ENCODE results near the gene PARP6. TPM values are rescaled to one million over a fixed set of nuclear protein-coding genes. Genes with fewer than 3 reads are reported as not detected.

Gene PARP6
- total RNA-seq, 2 donors from 2014 or later: 87.3 to 92.1 TPM

DNA sequence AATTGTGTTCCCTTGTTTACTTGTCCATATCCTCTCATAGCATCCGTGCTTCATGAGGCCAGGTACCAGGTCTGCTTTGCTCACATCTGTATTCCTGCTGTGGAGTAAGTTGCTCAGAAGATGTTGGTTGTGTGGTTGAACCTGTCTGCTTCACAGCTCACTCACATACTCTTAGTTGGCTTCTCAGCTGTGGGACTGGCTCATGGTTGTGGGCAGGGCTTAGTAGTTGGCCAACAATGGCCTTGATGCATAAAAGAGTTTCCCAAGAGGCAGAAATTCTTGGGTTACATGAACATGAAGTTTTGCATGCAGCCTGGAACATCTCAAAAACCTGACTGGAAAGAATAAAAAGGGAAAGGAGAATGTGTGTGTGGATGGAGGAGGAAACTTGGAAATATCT lies 30.6 kb upstream of the PARP6 start:
- peaks cover 36% of the 10 kb centered on the region for H3K27me3 Mint-ChIP-seq (ENCODE audit: insufficient read depth)
- H3K36me3 ChIP-seq (ENCODE audit: control insufficient read depth, insufficient read depth, low read length): no peaks in the 10 kb centered on the region
- 40% methylated on average over 1 of the region's 1 CpG; no CpG with 5 or more reads in 1 of the 2 experiments for WGBS, 2 experiments (ENCODE audit: insufficient coverage in 1 of 2, insufficient read length in 1 of 2)

DNA sequence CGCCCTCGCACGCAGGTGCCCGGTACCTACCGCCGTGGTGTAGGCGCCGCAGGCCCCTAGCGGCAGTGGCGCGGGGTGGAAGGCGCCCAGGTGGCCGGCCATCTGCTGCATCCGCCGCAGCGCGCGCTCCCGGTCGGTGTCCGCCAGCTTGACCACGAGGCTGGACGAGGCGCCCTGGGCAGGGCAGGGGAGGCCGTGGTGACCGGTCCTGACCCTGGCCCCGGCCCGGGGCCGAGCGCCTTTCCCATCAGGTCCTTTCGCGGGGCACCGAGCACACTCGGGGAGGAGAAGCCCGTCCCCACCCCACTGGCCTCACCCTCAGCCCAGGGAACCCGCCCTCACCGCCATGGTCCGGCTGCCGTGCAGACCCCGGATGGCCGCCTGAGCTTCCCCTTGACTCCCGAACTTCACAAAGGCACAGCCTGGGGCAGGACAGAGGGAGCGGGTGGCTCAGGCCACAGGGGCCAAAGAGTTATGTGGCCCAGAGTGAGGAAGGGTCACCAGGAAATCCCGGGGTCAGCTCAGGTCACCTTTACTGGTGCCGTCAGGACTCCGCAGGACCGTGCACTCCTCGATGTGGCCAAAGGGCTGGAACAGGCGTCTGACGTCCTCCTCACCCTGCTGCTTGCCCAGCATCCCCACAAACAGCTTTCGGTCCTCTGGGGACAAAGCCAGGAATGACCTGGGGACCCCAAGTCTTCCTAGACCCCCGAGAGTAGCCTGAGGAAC lies 17.4 kb upstream of the PARP6 start:
- no peak overlapping the region for H3K27ac Mint-ChIP-seq
- no peaks in the 10 kb centered on the region for H3K9me3 ChIP-seq (ENCODE audit: control insufficient read depth, low read length)
- no peak overlapping the region for H3K4me3 Mint-ChIP-seq
- WGBS, 2 experiments (ENCODE audit: insufficient coverage in 1 of 2, insufficient read length in 1 of 2): 93 to 96% methylated on average over 24 to 52 of the region's 52 CpGs
- H3K9ac ChIP-seq (ENCODE audit: extremely low read depth, low read length, poor library complexity, severe bottlenecking): no peak overlapping the region
- no peak for DNase-seq
- H3K27me3 ChIP-seq (ENCODE audit: control insufficient read depth, insufficient read depth, low read length, poor library complexity, severe bottlenecking): peaks cover 27% of the 10 kb centered on the region
- H3K36me3 ChIP-seq (ENCODE audit: control insufficient read depth, insufficient read depth, low read length): no peaks in the 10 kb centered on the region
- H3K4me1 ChIP-seq (ENCODE audit: control insufficient read depth, insufficient read depth, low read length): no peaks in the 10 kb centered on the region
- H3K27me3 Mint-ChIP-seq (ENCODE audit: insufficient read depth): peaks cover 35% of the 10 kb centered on the region
- H3K36me3 Mint-ChIP-seq (ENCODE audit: low read depth): no peaks in the 10 kb centered on the region
- no peaks in the 10 kb centered on the region for H3K9me3 Mint-ChIP-seq
- no peak overlapping the region for H3K4me3 ChIP-seq (ENCODE audit: low read length)
- TF ChIP-seq, protein P1, sequence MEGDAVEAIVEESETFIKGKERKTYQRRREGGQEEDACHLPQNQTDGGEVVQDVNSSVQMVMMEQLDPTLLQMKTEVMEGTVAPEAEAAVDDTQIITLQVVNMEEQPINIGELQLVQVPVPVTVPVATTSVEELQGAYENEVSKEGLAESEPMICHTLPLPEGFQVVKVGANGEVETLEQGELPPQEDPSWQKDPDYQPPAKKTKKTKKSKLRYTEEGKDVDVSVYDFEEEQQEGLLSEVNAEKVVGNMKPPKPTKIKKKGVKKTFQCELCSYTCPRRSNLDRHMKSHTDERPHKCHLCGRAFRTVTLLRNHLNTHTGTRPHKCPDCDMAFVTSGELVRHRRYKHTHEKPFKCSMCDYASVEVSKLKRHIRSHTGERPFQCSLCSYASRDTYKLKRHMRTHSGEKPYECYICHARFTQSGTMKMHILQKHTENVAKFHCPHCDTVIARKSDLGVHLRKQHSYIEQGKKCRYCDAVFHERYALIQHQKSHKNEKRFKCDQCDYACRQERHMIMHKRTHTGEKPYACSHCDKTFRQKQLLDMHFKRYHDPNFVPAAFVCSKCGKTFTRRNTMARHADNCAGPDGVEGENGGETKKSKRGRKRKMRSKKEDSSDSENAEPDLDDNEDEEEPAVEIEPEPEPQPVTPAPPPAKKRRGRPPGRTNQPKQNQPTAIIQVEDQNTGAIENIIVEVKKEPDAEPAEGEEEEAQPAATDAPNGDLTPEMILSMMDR (conservative IDR thresholded peaks at IDR 0.05): no peak
- H3K4me1 Mint-ChIP-seq: peaks cover 6% of the 10 kb centered on the region
- no peak overlapping the region for H3K27ac ChIP-seq (ENCODE audit: low read depth, low read length)

More for the DNA sequence above, 30.6 kb upstream of the PARP6 start:
- TF ChIP-seq, protein P1 (conservative IDR thresholded peaks at IDR 0.05): no peak
- no peak overlapping the region for H3K27ac ChIP-seq (ENCODE audit: low read depth, low read length)
- no peaks in the 10 kb centered on the region for H3K9me3 ChIP-seq (ENCODE audit: control insufficient read depth, low read length)
- no peaks in the 10 kb centered on the region for H3K9me3 Mint-ChIP-seq
- H3K4me3 ChIP-seq (ENCODE audit: low read length): no peak overlapping the region
- no peak overlapping the region for H3K27ac Mint-ChIP-seq
- peaks cover 56% of the 10 kb centered on the region for H3K27me3 ChIP-seq (ENCODE audit: control insufficient read depth, insufficient read depth, low read length, poor library complexity, severe bottlenecking)
- peak; percentile 16 for DNase-seq
- no peaks in the 10 kb centered on the region for H3K36me3 Mint-ChIP-seq (ENCODE audit: low read depth)
- no peaks in the 10 kb centered on the region for H3K4me1 ChIP-seq (ENCODE audit: control insufficient read depth, insufficient read depth, low read length)
- no peaks in the 10 kb centered on the region for H3K4me1 Mint-ChIP-seq
- no peak overlapping the region for H3K9ac ChIP-seq (ENCODE audit: extremely low read depth, low read length, poor library complexity, severe bottlenecking)
- H3K4me3 Mint-ChIP-seq: no peak overlapping the region

DNA sequence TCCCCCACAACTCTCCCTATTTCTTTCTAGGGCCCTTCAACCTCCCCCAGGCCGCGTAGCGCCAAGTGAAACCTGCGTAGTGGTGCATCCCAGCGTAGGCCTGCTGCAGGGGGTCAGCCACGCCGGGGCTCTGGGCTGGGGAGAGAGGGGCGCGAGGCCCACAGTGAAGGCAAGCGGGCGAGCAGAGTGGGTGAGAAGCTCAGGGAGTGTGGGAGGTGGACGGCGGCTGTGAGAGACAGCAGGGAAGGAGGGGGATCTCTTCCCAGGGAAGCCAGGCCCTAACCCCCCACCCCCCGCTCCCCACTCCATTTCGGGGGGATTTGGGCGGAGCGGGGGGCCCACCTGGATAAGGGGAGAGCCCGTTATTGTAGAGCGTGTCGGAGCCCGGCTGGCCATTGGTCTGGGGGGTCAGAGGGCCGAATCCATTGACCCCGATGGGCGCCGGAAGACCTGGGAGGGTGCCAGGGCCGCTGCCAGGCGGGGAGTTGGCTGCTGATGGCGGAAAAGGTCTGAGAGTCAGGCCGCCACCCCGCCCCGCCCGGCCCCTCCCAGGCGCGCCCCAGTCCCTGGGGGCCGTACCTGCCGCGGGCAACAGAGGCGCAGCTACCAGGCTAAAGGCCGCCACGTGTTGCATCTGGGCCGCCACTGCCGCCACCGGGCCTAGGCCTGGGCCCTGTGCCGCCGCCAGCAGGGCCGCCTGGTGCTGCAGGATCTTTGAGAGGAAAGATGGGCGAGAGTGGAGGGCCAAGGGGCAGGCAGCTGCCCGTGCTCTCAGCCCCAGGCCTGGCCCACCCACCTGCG lies 16.6 kb upstream of the PARP6 start:
- H3K9me3 ChIP-seq (ENCODE audit: control insufficient read depth, low read length): no peaks in the 10 kb centered on the region
- Mint-ChIP-seq H3K9me3 (no peaks in the 10 kb centered on the region), H3K36me3 (ENCODE audit: low read depth) (no peaks in the 10 kb centered on the region), H3K4me1 (peaks cover 7% of the 10 kb centered on the region), H3K27me3 (ENCODE audit: insufficient read depth) (peaks cover 31% of the 10 kb centered on the region), H3K4me3 (no peak overlapping the region), H3K27ac (no peak overlapping the region)
- H3K27ac ChIP-seq (ENCODE audit: low read depth, low read length): no peak overlapping the region
- DNase-seq: no peak
- no peak overlapping the region for H3K4me3 ChIP-seq (ENCODE audit: low read length)
- TF ChIP-seq, protein P1 (conservative IDR thresholded peaks at IDR 0.05): no peak
- H3K4me1 ChIP-seq (ENCODE audit: control insufficient read depth, insufficient read depth, low read length): no peaks in the 10 kb centered on the region
- 93 to 96% methylated on average over 19 to 49 of the region's 49 CpGs for WGBS, 2 experiments (ENCODE audit: insufficient coverage in 1 of 2, insufficient read length in 1 of 2)
- no peaks in the 10 kb centered on the region for H3K36me3 ChIP-seq (ENCODE audit: control insufficient read depth, insufficient read depth, low read length)
- peaks cover 27% of the 10 kb centered on the region for H3K27me3 ChIP-seq (ENCODE audit: control insufficient read depth, insufficient read depth, low read length, poor library complexity, severe bottlenecking)
- H3K9ac ChIP-seq (ENCODE audit: extremely low read depth, low read length, poor library complexity, severe bottlenecking): no peak overlapping the region

Data from endodermal cell (in vitro differentiated cells).